HAP-1 (cell line): ENCODE measurements around the gene PHLPP1.
"Not testable (repeated sequence)": the region's sequence is repeated elsewhere in the genome, so short reads cannot be mapped to it uniquely, and the experiment has no call there.

Source experiments
- DNase-seq, 2 experiments: peaks; one replicate each; pipeline ENCODE4 v3.0.0-alpha.2; 2016 to 2020; ENCODE audit warnings: low spot score in 2 of 2
- H3K27me3 ChIP-seq: fragments of 250-450 bp; sonication (Bioruptor Pico); 2 replicates; pipeline ENCODE4 v1.5.1; 2020; ENCODE audit warnings: low read depth, mild to moderate bottlenecking, moderate library complexity
- H3K36me3 ChIP-seq: fragments of 250-450 bp; sonication (Bioruptor Pico); replicated peaks from 2 replicates; pipeline ENCODE4 v1.5.1; 2020; ENCODE audit warnings: mild to moderate bottlenecking
- H3K4me1 ChIP-seq: fragments of 250-450 bp; sonication (Bioruptor Pico); 2 replicates; pipeline ENCODE4 v1.5.1; 2020; ENCODE audit warnings: mild to moderate bottlenecking
- H3K4me3 ChIP-seq: fragments of 250-450 bp; sonication (Bioruptor Pico); 2 replicates; pipeline ENCODE4 v1.5.1; 2020; ENCODE audit warnings: mild to moderate bottlenecking, moderate library complexity
- H3K9me3 ChIP-seq: fragments of 250-450 bp; sonication (Bioruptor Pico); 2 replicates; pipeline ENCODE4 v1.5.1; 2020; ENCODE audit warnings: mild to moderate bottlenecking, moderate library complexity
- in situ Hi-C: fragments of 300-500 bp; cut with MboI; formaldehyde crosslinking; loops from 3 replicates; pipeline ENCODE4 v1.14.3; 2020; ENCODE audit warnings: low sequenced_read_pairs, inconsistent platforms, mixed read lengths

Gene PHLPP1

DNA sequence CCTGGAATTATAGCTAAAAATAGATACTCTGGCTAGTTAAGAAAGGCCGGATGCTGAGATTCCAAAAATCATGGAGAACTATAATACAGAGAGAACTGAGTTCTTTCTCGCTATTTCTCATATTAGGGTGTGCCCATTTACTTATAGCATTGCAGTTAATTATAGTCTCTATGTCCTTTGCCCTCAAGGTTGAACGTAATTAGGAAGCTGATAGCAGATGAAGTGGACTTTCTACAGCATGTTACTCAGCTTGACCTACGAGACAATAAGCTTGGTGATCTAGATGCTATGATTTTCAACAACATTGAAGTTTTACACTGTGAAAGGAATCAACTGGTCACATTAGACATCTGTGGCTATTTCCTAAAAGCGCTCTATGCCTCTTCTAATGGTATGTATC lies 187.4 kb downstream of the PHLPP1 start:
- Histone ChIP-seq H3K36me3 (peaks cover 9% of the 10 kb centered on the region; the same call in 1 of the 2 replicates), H3K4me1 (peaks cover 12% of the 10 kb centered on the region), H3K27me3 (no peaks in the 10 kb centered on the region), H3K4me3 (no peak overlapping the region), H3K9me3 (no peaks in the 10 kb centered on the region)
- no peak for DNase-seq
- in situ Hi-C loops = no loop called here

DNA sequence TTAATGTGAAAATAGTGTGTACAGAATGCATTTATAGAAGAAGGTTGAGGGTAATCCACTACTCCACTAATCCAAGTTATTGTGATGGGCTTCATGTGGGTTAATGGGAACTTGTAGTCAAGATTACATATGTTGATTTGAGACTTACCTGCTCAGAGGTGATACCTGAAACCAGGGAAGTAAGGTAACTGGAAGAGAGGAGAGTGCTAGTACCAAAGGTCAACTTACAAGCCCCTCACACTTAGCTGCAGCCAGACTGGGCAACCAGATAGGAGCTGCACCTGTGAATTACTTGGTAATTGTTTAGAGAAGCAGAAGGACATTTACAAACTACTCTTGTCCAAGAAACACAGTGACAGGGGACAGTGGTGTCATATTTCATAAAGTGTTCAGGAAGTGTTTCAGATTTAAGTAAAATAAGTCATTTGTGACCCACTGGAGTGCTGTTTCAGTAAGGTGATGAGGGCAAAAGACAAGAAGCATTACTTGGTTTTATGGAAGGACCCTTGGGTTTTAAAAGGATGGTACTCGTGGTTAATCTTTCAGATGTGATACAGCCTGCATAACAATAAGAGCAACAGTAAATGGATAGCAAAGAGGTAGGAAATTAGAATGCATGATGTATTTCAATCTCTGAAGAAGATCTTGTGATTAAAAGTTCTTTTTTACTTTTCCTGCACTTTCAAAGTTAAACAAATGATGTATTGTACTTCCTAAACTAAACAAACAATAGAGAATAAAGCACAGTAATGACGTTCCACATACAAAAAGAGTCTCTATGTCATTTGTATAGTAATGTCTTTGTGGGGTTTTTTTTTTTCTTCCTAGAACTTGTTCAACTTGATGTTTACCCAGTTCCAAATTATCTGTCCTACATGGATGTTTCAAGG lies 189.3 kb downstream of the PHLPP1 start:
- H3K4me3 ChIP-seq = no peak overlapping the region
- no peaks in the 10 kb centered on the region for H3K9me3 ChIP-seq
- H3K36me3 ChIP-seq = peaks cover 9% of the 10 kb centered on the region; the same call in 1 of the 2 replicates
- peaks cover 12% of the 10 kb centered on the region for H3K4me1 ChIP-seq
- peak in 1 of 2 experiments; percentile 60 for DNase-seq
- no peaks in the 10 kb centered on the region for H3K27me3 ChIP-seq
- in situ Hi-C loops = no loop called here

DNA sequence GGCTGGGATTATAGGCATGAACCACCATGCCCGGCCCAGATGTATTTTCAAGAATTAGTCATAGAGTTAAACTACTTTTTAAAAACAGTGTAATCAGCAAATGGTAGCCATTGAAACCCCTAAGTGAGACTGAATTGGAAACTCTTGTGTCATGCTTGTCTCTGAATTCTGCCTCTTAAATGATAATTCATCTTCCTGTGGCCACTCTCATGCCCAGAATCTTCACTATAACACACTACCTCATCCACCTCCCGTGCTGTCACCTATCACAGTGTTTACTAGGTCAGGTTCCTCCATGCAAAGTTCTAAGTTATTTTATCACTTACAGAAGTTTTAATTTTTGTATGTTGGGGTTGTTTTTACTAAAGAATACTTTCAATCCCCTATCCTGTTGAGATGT lies 197.5 kb downstream of the PHLPP1 start:
- no peaks in the 10 kb centered on the region for H3K4me1 ChIP-seq
- no peaks in the 10 kb centered on the region for H3K9me3 ChIP-seq
- peaks cover 5% of the 10 kb centered on the region; the same call in 1 of the 2 replicates for H3K36me3 ChIP-seq
- DNase-seq = no peak
- H3K4me3 ChIP-seq = no peak overlapping the region
- in situ Hi-C loops = no loop called here
- no peaks in the 10 kb centered on the region for H3K27me3 ChIP-seq

DNA sequence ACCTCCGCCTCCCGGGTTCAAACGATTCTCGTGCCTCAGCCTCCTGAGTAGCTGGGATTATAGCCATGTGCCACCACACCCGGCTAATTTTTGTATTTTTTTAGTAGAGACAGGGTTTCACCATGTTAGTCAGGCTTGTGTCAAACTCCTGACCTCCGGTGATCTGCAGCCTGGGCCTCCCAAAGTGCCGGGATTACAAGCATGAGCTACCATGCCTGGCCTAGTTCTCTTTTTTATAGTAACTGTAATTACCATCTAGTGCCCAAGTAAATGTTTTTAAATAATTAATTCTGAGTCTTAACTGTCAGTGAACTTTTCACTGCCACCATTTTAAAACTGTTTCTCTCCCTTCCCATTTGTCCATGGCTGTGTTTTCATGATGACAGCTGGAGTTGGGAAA lies 198.5 kb downstream of the PHLPP1 start:
- H3K4me1 ChIP-seq, DNase-seq, H3K9me3 ChIP-seq, H3K27me3 ChIP-seq, H3K36me3 ChIP-seq, H3K4me3 ChIP-seq, in situ Hi-C loops: not testable (repeated sequence)

DNA sequence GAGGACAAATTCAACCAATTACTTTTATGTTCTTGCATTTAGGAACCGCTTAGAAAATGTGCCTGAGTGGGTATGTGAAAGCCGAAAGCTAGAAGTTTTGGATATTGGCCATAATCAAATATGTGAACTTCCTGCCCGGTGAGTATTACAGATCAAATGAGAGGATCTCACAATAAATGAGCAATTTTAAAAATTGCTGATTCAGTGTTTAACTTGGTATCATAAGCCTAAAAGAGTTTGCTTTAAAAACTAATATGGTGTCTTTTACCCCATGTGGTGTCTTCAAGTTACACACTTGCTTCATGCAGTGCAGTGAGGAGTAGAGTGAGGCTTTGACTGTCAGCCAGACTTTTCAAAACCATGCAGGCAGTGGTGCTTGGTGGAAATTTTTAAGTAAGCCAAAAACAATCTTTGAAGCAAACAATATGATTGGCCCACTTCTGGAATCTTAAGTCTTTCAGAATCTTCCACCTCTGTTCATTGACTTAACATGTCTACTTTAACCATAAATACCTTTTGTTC lies 199.6 kb downstream of the PHLPP1 start:
- peaks cover 9% of the 10 kb centered on the region for H3K4me1 ChIP-seq
- no peaks in the 10 kb centered on the region for H3K9me3 ChIP-seq
- peaks cover 5% of the 10 kb centered on the region for H3K36me3 ChIP-seq
- H3K27me3 ChIP-seq = no peaks in the 10 kb centered on the region
- in situ Hi-C loops = no loop called here
- no peak overlapping the region for H3K4me3 ChIP-seq
- DNase-seq = no peak

DNA sequence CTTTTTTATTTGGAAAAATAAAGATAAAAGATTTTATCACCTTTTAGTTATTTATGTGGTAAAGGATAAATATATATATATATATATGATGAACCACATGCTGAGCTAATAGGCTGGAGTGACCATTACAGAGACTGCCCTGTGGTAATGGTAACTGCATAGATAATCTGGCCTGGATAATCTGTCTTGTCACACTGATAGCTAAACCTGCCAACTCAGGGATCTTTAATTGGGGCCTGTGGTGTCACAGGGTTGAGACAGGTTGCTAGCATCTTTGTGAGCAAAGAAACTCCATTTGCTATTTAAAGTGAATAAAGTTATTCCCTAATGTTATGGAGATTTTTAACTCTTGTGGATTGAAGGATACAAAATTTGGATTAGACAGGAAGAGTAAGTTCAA lies 203.0 kb downstream of the PHLPP1 start:
- in situ Hi-C loops = no loop called here
- no peaks in the 10 kb centered on the region for H3K9me3 ChIP-seq
- H3K36me3 ChIP-seq = peaks cover 12% of the 10 kb centered on the region

DNA sequence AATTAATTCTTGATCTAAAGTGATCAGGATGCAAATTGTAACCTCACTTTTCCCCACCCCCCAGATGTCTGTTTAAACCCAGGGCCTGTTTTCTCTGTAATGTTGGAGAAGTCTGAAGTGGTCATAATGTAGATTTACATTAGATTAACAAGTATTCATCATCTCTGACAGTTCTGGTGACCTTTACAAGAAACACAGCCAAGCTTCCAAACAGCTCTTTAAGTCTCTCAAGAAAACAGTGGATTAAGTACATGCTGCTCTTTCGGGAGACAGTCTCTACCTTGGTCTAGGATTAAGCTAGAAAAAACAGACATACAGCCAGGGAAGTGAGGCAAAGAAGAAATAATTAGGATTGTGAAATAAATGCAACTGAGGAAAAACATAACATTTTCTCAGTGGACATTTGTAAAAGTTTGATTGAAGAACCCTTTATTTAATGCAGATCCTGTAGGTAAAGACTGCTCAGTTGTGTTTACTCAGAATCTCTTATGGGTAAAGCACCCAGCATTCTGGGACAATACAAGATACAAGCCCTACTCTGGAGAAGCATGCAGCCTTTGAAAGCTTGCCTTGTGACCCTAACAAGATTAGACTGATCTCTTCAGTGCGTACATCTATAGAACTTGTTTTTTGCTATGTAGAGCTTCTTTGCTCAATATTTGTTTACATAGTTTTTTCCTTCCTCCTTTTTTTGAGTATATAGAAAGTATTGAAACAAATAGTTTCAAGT lies 203.9 kb downstream of the PHLPP1 start:
- in situ Hi-C loops = no loop called here
- no peak overlapping the region for H3K4me3 ChIP-seq
- H3K4me1 ChIP-seq = peaks cover 9% of the 10 kb centered on the region
- peaks cover 12% of the 10 kb centered on the region for H3K36me3 ChIP-seq
- no peaks in the 10 kb centered on the region for H3K9me3 ChIP-seq
- peak in 1 of 2 experiments; percentile 10 for DNase-seq
- H3K27me3 ChIP-seq = no peaks in the 10 kb centered on the region

More for the DNA sequence above, 203.0 kb downstream of the PHLPP1 start:
- peaks cover 9% of the 10 kb centered on the region for H3K4me1 ChIP-seq
- H3K27me3 ChIP-seq = no peaks in the 10 kb centered on the region
- no peak for DNase-seq
- H3K4me3 ChIP-seq = no peak overlapping the region

DNA sequence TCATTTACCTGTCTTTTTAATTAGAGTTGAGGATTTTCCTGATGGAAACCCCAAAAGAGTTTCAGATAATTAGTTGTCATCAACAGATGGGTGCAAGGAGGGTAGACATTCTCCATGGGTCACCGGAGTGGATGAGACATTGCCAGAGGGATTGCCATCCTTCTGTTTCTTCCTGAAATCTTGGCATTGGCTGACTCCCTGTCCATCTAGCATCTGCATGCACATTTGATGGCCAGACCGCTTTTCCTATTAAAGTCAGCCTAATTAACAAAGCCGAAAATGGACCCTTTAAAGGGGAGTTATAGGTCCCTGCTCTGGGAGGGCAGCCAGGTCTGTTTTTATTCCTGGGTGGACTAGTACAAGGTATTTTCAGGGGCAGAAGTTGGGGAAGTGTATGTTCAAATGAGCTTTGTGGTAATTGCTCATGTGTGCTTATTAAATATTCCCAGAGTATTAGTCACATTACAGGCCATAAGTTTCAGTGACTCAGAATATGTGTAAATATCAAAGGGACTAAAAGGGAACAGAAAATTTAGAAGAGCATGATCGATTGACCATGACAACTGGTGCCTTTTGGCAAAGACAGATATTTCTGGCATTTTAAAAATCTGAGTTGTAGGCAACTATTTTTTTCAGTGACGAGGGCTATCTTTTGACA lies 209.8 kb downstream of the PHLPP1 start:
- Histone ChIP-seq H3K27me3 (no peaks in the 10 kb centered on the region), H3K4me3 (no peak overlapping the region), H3K36me3 (peaks cover 5% of the 10 kb centered on the region; the same call in 1 of the 2 replicates), H3K4me1 (peaks cover 3% of the 10 kb centered on the region; the same call in 1 of the 2 replicates), H3K9me3 (no peaks in the 10 kb centered on the region)
- no peak for DNase-seq
- in situ Hi-C loops = no loop called here

DNA sequence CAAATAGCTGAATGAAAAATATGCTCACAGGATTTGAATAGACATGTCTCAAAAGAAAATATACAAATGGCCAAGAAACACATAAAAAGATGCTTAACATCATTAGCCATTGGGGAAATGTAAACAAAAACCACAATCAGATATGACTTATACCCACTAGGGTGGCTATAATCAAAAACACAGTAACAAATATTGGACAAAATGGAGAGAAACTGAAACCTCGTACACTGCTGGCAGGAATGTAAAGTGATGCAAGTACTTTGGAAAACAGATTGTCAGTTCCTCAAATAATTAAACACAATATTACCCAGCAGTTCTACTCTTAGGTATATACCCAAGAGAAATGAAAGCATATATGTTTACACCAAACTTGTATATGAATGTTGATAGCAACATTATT lies 213.0 kb downstream of the PHLPP1 start:
- in situ Hi-C loops = no loop called here
- H3K36me3 ChIP-seq = no peaks in the 10 kb centered on the region
- no peak for DNase-seq
- H3K4me1 ChIP-seq = peaks cover 3% of the 10 kb centered on the region; the same call in 1 of the 2 replicates
- no peaks in the 10 kb centered on the region for H3K9me3 ChIP-seq
- H3K4me3 ChIP-seq = no peak overlapping the region
- no peaks in the 10 kb centered on the region for H3K27me3 ChIP-seq

DNA sequence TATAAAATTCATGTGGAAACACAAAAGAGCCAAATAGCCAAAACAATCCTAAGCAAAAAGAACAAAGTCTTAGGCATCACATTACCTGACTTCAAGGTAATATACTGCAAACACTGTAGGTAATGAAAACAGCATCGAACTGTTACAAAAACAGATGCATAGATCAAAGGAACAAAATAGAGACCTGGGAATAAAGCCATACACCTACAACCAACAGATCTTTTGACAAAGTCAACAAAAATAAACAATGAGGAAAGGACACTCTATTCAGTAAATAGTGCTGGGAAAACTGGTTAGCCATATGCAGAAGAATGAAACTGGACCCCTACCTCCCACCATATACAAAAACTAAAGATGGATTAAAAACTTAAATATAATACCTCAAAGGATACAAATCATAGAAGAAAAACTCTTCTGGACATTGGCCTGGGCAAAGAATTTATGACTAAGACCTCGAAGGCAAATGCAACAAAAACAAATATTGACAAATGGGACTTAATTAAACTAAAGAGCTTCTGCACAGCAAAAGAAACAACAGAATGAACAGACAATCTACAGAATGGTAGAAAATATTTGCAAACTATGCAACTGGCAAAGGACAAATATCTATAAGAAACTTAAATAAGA lies 218.0 kb downstream of the PHLPP1 start:
- Histone ChIP-seq H3K36me3 (no peaks in the 10 kb centered on the region), H3K9me3 (no peaks in the 10 kb centered on the region), H3K4me3 (no peak overlapping the region), H3K4me1 (no peaks in the 10 kb centered on the region), H3K27me3 (no peaks in the 10 kb centered on the region)
- no peak for DNase-seq
- in situ Hi-C loops = no loop called here

DNA sequence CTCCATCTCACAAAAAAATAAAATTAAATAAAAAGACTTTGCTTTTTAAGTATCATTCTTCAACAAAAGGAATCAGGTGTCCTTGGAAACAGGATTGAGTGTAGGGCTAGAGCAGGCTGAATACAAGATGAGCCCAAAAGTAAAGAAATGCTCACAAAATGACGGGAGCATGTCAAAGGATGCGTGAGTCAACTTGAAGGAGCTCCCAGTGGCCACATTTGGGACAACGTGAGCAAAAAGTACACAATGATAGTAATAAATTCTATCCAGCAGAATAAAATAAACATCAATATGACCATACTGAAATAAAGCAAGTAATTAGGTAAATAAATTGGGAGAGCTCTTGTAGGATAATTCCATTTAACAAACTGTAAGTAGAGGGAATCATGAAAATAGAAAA lies 220.7 kb downstream of the PHLPP1 start:
- H3K27me3 ChIP-seq = no peaks in the 10 kb centered on the region
- in situ Hi-C loops = no loop called here
- no peak overlapping the region for H3K4me3 ChIP-seq
- H3K36me3 ChIP-seq = no peaks in the 10 kb centered on the region
- H3K4me1 ChIP-seq = no peaks in the 10 kb centered on the region
- no peak for DNase-seq
- H3K9me3 ChIP-seq = no peaks in the 10 kb centered on the region

DNA sequence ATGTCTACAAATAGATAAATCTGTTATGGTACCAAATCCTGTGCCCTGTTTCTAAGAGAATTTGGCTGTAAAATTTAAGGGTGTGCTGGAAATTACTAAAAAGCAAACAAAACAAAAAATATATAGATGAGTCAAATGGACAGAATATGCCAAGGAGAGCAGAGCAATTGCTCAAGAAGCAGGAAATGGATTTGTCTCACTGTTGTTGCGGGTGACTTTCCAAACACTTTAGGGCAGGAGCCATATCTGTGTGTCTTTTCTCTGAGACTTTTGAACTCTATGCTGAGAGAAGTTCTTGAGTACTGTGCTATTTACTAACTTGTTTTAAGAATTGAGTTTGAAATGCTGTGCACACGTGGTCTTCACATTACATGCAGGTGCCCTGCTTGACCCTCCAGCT lies 221.7 kb downstream of the PHLPP1 start:
- Histone ChIP-seq H3K27me3 (no peaks in the 10 kb centered on the region), H3K4me3 (no peak overlapping the region), H3K4me1 (no peaks in the 10 kb centered on the region), H3K36me3 (no peaks in the 10 kb centered on the region), H3K9me3 (no peaks in the 10 kb centered on the region)
- no peak for DNase-seq
- in situ Hi-C loops = no loop called here

DNA sequence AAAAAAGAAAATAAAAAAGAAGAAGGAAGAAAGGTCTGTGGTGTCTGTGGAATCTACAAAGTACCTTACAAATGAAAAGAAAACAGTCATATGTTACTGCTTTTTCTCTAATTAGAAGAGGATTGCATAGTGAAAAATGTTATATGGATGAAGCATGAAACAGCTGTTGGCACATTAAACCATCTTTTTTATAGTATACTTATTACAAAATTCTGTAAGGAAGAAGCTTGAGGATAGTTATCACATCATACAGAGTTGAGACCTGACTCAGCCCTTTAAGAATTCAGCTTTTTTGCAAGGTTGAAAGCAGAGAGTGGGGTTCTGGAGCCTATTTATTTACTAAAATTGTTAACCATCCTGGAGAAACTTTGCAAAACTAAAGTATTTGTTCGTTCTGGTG lies 222.7 kb downstream of the PHLPP1 start:
- no peaks in the 10 kb centered on the region for H3K27me3 ChIP-seq
- in situ Hi-C loops = no loop called here
- no peaks in the 10 kb centered on the region for H3K36me3 ChIP-seq
- no peaks in the 10 kb centered on the region for H3K9me3 ChIP-seq
- no peak overlapping the region for H3K4me3 ChIP-seq
- DNase-seq = no peak
- H3K4me1 ChIP-seq = no peaks in the 10 kb centered on the region
